ENCODE data around the gene ZNF785. TPM values are rescaled to one million over a fixed set of nuclear protein-coding genes. Genes with fewer than 3 reads are reported as not detected.
A peak's percentile ranks its signal among the peaks of the same experiment; 100 is the strongest.

ZNF785 gene
- total and polyA plus RNA-seq, 2 of the 13 experiments (the other 11 are each of a cell fraction or from before 2014, with no cell fraction given) = 0.01 TPM; not detected in 1

GRCh38 chr16:30571445-30572322 is 13.8 kb downstream of the ZNF785 start, which contains the start of gene ZNF688 (continued):
- TF ChIP-seq, protein P1, sequence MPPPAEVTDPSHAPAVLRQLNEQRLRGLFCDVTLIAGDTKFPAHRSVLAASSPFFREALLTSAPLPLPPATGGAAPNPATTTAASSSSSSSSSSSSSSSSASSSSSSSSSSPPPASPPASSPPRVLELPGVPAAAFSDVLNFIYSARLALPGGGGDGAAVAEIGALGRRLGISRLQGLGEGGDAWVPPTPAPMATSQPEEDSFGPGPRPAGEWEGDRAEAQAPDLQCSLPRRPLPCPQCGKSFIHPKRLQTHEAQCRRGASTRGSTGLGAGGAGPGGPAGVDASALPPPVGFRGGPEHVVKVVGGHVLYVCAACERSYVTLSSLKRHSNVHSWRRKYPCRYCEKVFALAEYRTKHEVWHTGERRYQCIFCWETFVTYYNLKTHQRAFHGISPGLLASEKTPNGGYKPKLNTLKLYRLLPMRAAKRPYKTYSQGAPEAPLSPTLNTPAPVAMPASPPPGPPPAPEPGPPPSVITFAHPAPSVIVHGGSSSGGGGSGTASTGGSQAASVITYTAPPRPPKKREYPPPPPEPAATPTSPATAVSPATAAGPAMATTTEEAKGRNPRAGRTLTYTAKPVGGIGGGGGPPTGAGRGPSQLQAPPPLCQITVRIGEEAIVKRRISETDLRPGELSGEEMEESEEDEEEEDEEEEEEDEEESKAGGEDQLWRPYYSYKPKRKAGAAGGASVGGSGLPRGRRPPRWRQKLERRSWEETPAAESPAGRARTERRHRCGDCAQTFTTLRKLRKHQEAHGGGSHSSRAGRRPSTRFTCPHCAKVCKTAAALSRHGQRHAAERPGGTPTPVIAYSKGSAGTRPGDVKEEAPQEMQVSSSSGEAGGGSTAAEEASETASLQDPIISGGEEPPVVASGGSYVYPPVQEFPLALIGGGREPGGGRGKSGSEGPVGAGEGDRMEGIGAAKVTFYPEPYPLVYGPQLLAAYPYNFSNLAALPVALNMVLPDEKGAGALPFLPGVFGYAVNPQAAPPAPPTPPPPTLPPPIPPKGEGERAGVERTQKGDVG (CRISPR knock-in tag; IDR thresholded peaks at IDR 0.05; ENCODE audit: borderline replicate concordance) = no peak
- peak; percentile 18; the same call in 1 of the 2 replicates for TF ChIP-seq ZBTB10 (CRISPR knock-in tag; IDR thresholded peaks at IDR 0.05; ENCODE audit: borderline replicate concordance)
- TF ChIP-seq HNF4A (CRISPR knock-in tag; IDR thresholded peaks at IDR 0.05) = no peak; the same call in 1 of the 2 replicates
- TF ChIP-seq STAT5B (CRISPR knock-in tag; IDR thresholded peaks at IDR 0.05) = no peak
- no peak for TF ChIP-seq ZNF749 (CRISPR knock-in tag; IDR thresholded peaks at IDR 0.05; ENCODE audit: borderline replicate concordance)
- TF ChIP-seq SKI (IDR thresholded peaks at IDR 0.05; ENCODE audit: partially characterized antibody) = no peak
- peak; percentile 97 for TF ChIP-seq CREM (IDR thresholded peaks at IDR 0.05)
- no peak; the same call in 1 of the 2 replicates for TF ChIP-seq CREM (CRISPR knock-in tag; IDR thresholded peaks at IDR 0.05)
- TF ChIP-seq ZKSCAN8 (CRISPR knock-in tag; IDR thresholded peaks at IDR 0.05; ENCODE audit: borderline replicate concordance) = no peak
- TF ChIP-seq, protein P2, sequence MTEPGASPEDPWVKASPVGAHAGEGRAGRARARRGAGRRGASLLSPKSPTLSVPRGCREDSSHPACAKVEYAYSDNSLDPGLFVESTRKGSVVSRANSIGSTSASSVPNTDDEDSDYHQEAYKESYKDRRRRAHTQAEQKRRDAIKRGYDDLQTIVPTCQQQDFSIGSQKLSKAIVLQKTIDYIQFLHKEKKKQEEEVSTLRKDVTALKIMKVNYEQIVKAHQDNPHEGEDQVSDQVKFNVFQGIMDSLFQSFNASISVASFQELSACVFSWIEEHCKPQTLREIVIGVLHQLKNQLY (CRISPR knock-in tag; IDR thresholded peaks at IDR 0.05) = no peak; the same call in none of the 2 replicates
- no peak; the same call in 1 of the 2 replicates for TF ChIP-seq GTF3A (CRISPR knock-in tag; conservative IDR thresholded peaks at IDR 0.05)
- TF ChIP-seq ZNF451 (CRISPR knock-in tag; IDR thresholded peaks at IDR 0.05) = peak; percentile 13; the same call in 1 of the 2 replicates
- TF ChIP-seq ZBTB20 (CRISPR knock-in tag; IDR thresholded peaks at IDR 0.05; ENCODE audit: borderline replicate concordance, low read depth) = no peak
- no peak for TF ChIP-seq ZNF674 (CRISPR knock-in tag; IDR thresholded peaks at IDR 0.05; ENCODE audit: low read depth)
- no peak for TF ChIP-seq ZSCAN22 (CRISPR knock-in tag; IDR thresholded peaks at IDR 0.05)
- TF ChIP-seq, protein P3, sequence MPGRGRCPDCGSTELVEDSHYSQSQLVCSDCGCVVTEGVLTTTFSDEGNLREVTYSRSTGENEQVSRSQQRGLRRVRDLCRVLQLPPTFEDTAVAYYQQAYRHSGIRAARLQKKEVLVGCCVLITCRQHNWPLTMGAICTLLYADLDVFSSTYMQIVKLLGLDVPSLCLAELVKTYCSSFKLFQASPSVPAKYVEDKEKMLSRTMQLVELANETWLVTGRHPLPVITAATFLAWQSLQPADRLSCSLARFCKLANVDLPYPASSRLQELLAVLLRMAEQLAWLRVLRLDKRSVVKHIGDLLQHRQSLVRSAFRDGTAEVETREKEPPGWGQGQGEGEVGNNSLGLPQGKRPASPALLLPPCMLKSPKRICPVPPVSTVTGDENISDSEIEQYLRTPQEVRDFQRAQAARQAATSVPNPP (CRISPR knock-in tag; IDR thresholded peaks at IDR 0.05) = no peak; the same call in 1 of the 2 replicates
- TF ChIP-seq ARHGAP35 (CRISPR knock-in tag; IDR thresholded peaks at IDR 0.05; ENCODE audit: borderline replicate concordance) = 0 out of 2 replicates have a peak, but pooled peaks have one; percentile 64
- peak; percentile 61; the same call in 1 of the 2 replicates for TF ChIP-seq RFX1 (IDR thresholded peaks at IDR 0.05)
